Calu3 (cell line): ENCODE results near the gene COL18A1. TPM values are rescaled to one million over a fixed set of nuclear protein-coding genes. Genes with fewer than 3 reads are reported as not detected.
"Not testable (repeated sequence)": the region's sequence is repeated elsewhere in the genome, so short reads cannot be mapped to it uniquely, and the experiment has no call there.

ENCODE experiments used
- BruUV-seq: library from RNA; stranded (reverse); fragments of 400-500 nt; replicated peaks from 2 replicates; lab custom pipeline; 2021; lab: Mats Ljungman, UMichigan
- CTCF ChIA-PET: fragments of 300-600 bp; sonication (Branson Sonifier 250); formaldehyde crosslinking; loops from one replicate; lab custom pipeline; 2022; ENCODE audit warnings: antibody characterized with exemption; lab: Charles Lee
- DNase-seq: peaks from one replicate; pipeline ENCODE4 v3.0.0; 2022
- H3K27ac Mint-ChIP-seq: one replicate; pipeline ENCODE4 v1.8.0; 2022; ENCODE audit warnings: mixed read lengths; ENCODE audit not compliant: unreplicated experiment
- H3K27me3 Mint-ChIP-seq: one replicate; pipeline ENCODE4 v1.8.0; 2022; ENCODE audit warnings: mixed read lengths; ENCODE audit not compliant: unreplicated experiment
- H3K36me3 Mint-ChIP-seq: one replicate; pipeline ENCODE4 v1.8.0; 2022; ENCODE audit warnings: mild to moderate bottlenecking, moderate library complexity, mixed read lengths; ENCODE audit not compliant: insufficient read depth, unreplicated experiment
- H3K4me1 Mint-ChIP-seq: one replicate; pipeline ENCODE4 v1.8.0; 2022; ENCODE audit warnings: mild to moderate bottlenecking, low read depth, mixed read lengths; ENCODE audit not compliant: unreplicated experiment
- H3K4me3 Mint-ChIP-seq: one replicate; pipeline ENCODE4 v1.8.0; 2022; ENCODE audit warnings: mild to moderate bottlenecking, low read depth, moderate library complexity, mixed read lengths; ENCODE audit not compliant: unreplicated experiment
- H3K9me3 Mint-ChIP-seq: one replicate; pipeline ENCODE4 v1.8.0; 2022; ENCODE audit warnings: low read depth, mixed read lengths; ENCODE audit not compliant: unreplicated experiment
- intact Hi-C: fragments of 100-400 bp; cut with micrococcal nuclease; formaldehyde crosslinking; loops from one replicate; pipeline ENCODE4 v1.10.0; 2022; ENCODE audit not compliant: unreplicated experiment
- total RNA-seq: library from RNA; stranded (reverse); gene quantifications from 2 replicates; pipeline ENCODE4 v1.2.3, GENCODE V29; 2022
- TF ChIP-seq, protein P1 (sequence below): fragments of 200-600 bp; IDR thresholded peaks from one replicate; pipeline ENCODE4 v1.8.0; 2022; ENCODE audit warnings: antibody characterized with exemption; ENCODE audit not compliant: unreplicated experiment

The COL18A1 gene
- total RNA-seq, 1 experiment from 2014 or later, result 82.9 TPM

DNA sequence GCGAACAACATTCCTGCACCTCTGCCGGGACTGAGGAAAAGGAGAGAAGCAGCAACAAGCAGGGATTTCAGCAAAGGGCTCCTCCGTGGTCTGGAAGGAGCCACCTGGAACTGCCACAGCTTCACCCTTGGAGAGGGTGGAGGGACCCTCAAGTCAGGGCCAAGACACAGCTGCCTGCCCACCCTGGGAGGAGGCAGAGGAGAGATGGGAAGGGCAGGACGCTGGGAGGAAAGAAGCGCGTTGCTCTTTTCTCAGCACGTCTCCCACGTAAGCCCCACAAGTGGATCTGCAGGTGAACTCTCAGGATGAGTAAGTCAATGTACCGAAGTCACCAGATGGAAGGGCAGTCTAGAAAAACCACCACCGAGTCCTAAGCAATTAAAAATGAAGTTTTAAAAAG, 97.6 kb downstream of the COL18A1 start:
- intact Hi-C loops, result no loop called here
- peaks cover 3% of the 10 kb centered on the region for H3K9me3 Mint-ChIP-seq

DNA sequence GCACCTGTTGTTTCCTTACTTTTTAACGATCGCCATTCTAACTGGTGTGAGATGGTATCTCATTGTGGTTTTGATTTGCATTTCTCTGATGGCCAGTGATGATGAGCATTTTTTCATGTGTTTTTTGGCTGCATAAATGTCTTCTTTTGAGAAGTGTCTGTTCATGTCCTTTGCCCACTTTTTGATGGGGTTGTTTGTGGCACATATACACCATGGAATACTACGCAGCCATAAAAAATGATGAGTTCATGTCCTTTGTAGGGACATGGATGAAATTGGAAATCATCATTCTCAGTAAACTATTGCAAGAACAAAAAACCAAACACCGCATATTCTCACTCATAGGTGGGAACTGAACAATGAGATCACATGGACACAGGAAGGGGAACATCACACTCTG, 98.3 kb downstream of the COL18A1 start:
- CTCF ChIA-PET, H3K27me3 Mint-ChIP-seq, H3K4me3 Mint-ChIP-seq, H3K9me3 Mint-ChIP-seq, H3K27ac Mint-ChIP-seq, intact Hi-C loops, DNase-seq, BruUV-seq, H3K4me1 Mint-ChIP-seq: not testable (repeated sequence)
- peaks cover 22% of the 10 kb centered on the region for H3K36me3 Mint-ChIP-seq

More for the DNA sequence above, 97.6 kb downstream of the COL18A1 start:
- no peak overlapping the region for H3K27ac Mint-ChIP-seq
- no peaks in the 10 kb centered on the region for H3K27me3 Mint-ChIP-seq
- peaks cover 22% of the 10 kb centered on the region for H3K36me3 Mint-ChIP-seq
- TF ChIP-seq, protein P1, sequence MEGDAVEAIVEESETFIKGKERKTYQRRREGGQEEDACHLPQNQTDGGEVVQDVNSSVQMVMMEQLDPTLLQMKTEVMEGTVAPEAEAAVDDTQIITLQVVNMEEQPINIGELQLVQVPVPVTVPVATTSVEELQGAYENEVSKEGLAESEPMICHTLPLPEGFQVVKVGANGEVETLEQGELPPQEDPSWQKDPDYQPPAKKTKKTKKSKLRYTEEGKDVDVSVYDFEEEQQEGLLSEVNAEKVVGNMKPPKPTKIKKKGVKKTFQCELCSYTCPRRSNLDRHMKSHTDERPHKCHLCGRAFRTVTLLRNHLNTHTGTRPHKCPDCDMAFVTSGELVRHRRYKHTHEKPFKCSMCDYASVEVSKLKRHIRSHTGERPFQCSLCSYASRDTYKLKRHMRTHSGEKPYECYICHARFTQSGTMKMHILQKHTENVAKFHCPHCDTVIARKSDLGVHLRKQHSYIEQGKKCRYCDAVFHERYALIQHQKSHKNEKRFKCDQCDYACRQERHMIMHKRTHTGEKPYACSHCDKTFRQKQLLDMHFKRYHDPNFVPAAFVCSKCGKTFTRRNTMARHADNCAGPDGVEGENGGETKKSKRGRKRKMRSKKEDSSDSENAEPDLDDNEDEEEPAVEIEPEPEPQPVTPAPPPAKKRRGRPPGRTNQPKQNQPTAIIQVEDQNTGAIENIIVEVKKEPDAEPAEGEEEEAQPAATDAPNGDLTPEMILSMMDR, result no peak
- no TSS peak for BruUV-seq
- H3K4me3 Mint-ChIP-seq, result no peak overlapping the region
- H3K4me1 Mint-ChIP-seq, result no peaks in the 10 kb centered on the region
- CTCF ChIA-PET, result no interaction called here
- DNase-seq, result no peak

DNA sequence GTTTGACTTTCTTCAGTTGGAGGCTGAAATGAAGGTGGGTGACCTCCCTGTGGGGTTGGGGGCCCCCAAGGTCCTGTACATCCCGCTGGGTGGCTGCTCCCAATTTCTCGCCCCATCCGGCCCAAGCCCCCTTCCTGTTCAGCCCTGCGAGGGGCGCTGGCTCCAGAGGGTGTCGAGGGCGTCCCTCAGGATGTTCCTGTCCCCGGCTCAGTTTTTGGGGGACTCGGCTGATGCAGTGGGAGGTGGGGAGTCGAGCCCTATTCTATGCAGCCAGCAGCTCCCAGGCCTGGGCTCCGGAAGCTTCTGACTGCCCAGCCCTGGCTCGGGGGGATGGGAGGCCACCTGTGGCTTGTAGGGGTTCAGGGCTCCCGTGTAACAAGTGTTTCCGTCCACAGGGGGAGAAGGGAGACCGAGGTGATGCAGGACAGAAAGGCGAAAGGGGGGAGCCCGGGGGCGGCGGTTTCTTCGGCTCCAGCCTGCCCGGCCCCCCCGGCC, 99.1 kb downstream of the COL18A1 start:
- CTCF ChIA-PET, result no interaction called here
- no peaks in the 10 kb centered on the region for H3K4me1 Mint-ChIP-seq
- DNase-seq, result no peak
- no TSS peak for BruUV-seq
- TF ChIP-seq, protein P1, result no peak
- peaks cover 20% of the 10 kb centered on the region for H3K36me3 Mint-ChIP-seq
- no peak overlapping the region for H3K4me3 Mint-ChIP-seq
- intact Hi-C loops, result no loop called here
- H3K27ac Mint-ChIP-seq, result no peak overlapping the region
- H3K27me3 Mint-ChIP-seq, result no peaks in the 10 kb centered on the region
- peaks cover 3% of the 10 kb centered on the region for H3K9me3 Mint-ChIP-seq

DNA sequence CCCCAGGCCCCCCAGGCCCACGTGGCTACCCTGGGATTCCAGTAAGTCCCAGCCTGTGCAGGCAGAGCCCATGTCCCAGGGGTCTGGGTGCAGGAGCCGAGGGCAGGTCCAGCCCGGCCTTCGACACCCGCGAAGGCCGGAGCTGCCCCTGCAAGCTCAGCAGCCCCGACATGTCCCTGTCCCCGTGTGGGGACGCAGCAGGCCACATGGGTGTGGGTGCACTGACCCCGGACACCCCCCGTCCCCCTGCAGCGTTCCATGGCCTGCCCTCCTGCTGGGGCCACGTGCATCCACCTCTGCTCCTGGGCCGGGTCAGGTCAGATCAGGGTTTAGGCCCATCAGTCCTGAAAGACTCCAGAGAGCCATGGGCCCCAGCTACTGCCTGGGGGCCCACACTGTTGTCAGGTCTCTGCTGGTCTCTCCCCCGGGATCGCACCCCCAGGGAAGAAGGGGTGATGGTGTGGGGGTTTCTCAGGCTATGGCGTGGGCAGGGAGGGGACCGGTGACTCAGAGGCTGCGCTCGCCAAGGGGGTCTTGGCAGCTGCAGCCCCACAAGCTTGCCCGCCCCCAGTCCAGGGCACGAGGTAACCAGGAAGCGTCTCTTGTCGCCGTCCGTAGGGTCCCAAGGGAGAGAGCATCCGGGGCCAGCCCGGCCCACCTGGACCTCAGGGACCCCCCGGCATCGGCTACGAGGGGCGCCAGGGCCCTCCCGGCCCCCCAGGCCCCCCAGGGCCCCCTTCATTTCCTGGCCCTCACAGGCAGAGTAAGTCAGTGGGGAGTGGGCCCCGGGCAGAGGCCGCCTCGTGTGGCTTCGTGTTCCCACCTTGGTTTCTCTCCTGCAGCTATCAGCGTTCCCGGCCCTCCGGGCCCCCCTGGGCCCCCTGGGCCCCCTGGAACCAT, 99.8 kb downstream of the COL18A1 start:
- CTCF ChIA-PET, result no interaction called here
- Mint-ChIP-seq H3K9me3 (no peaks in the 10 kb centered on the region), H3K27me3 (no peaks in the 10 kb centered on the region), H3K27ac (no peak overlapping the region), H3K36me3 (peaks cover 14% of the 10 kb centered on the region), H3K4me3 (no peak overlapping the region), H3K4me1 (no peaks in the 10 kb centered on the region)
- intact Hi-C loops, result no loop called here
- TF ChIP-seq, protein P1, result no peak
- DNase-seq, result no peak
- BruUV-seq, result no TSS peak
